Right atrium auricular region (tissue), 2 donors: ENCODE data around the gene VSTM2L. TPM values are rescaled to one million over a fixed set of nuclear protein-coding genes. Genes with fewer than 3 reads are reported as not detected.

Experiments
- DNase-seq: peaks from one replicate; pipeline ENCODE4 v3.0.0-alpha.2; 2019; ENCODE audit warnings: low spot score
- H3K27ac ChIP-seq, 2 donors: fragments of 200-600 bp; sonication (generic); 1 replicate in 1 of 2; 2 replicates in 1 of 2; pipeline ENCODE4 v1.5.1; 2016 to 2019
- H3K27me3 ChIP-seq, 2 donors: fragments of 200-600 bp; sonication (generic); one replicate each; pipeline versions ENCODE4 v1.5.1 to v1.6.0; 2017 to 2019
- H3K36me3 ChIP-seq: fragments of 200-600 bp; sonication (generic); one replicate; pipeline ENCODE4 v1.5.1; 2016
- H3K4me1 ChIP-seq, 2 donors: fragments of 200-600 bp; sonication (generic); one replicate each; pipeline versions ENCODE4 v1.5.1 to v1.6.0; 2017 to 2019
- H3K4me3 ChIP-seq, 2 donors: fragments of 200-600 bp; sonication (generic); 1 replicate in 1 of 2; 2 replicates in 1 of 2; pipeline ENCODE4 v1.5.1; 2017 to 2019; ENCODE audit warnings: mild to moderate bottlenecking in 1 of 2, moderate library complexity in 1 of 2
- H3K9me3 ChIP-seq, 2 donors: fragments of 200-600 bp; sonication (generic); one replicate each; pipeline ENCODE4 v1.5.1; 2019
- CTCF ChIP-seq, 2 donors: fragments of 200-600 bp; sonication (generic); IDR thresholded peaks; one replicate each; pipeline ENCODE4 v1.5.1; 2019; ENCODE audit warnings: antibody characterized with exemption in 2 of 2
- total RNA-seq, 2 donors: library from RNA; depleted of rRNA; stranded (reverse); fragments of >200 nt; gene quantifications; one replicate each; pipeline ENCODE4 v1.1.0, GENCODE V29; 2016

The VSTM2L gene
- total RNA-seq, 2 donors from 2014 or later: 97.4 to 303 TPM

DNA sequence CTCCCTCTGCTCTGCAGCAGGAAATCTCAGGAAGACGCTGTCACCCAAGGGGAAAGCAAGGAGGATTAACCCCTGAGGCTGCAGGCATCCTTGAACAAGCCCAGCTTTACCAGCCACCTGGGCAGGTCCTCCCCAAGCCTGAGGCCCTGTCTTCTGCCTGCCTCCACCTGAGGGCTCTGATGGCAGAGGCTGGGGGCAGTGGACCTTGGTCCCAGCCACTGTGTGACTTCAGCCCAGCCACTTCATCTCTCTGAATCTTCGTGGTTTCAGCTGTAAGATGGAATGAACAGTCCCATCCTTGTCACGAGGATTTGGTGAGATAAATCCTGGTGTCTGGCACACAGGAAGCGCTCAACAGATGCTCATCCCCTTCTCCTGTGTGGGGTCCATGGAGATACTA is 8.5 kb upstream of the VSTM2L start:
- no peak overlapping the region for H3K4me3 ChIP-seq
- peaks cover 0 to 22% of the 10 kb centered on the region in 2 donors for H3K4me1 ChIP-seq
- H3K36me3 ChIP-seq: no peaks in the 10 kb centered on the region
- no peak overlapping the region for H3K27ac ChIP-seq
- no peaks in the 10 kb centered on the region for H3K27me3 ChIP-seq
- no peak for DNase-seq
- H3K9me3 ChIP-seq: no peaks in the 10 kb centered on the region
- no peak for TF ChIP-seq CTCF (IDR thresholded peaks at IDR 0.05)

GRCh38 chr20:37895166-37895565 is 7.8 kb upstream of the VSTM2L start:
- Histone ChIP-seq H3K27ac (no peak overlapping the region), H3K9me3 (no peaks in the 10 kb centered on the region), H3K4me3 (no peak overlapping the region), H3K36me3 (no peaks in the 10 kb centered on the region), H3K27me3 (no peaks in the 10 kb centered on the region), H3K4me1 (peaks cover 0 to 22% of the 10 kb centered on the region in 2 donors)
- DNase-seq: no peak
- TF ChIP-seq CTCF (IDR thresholded peaks at IDR 0.05): no peak

DNA sequence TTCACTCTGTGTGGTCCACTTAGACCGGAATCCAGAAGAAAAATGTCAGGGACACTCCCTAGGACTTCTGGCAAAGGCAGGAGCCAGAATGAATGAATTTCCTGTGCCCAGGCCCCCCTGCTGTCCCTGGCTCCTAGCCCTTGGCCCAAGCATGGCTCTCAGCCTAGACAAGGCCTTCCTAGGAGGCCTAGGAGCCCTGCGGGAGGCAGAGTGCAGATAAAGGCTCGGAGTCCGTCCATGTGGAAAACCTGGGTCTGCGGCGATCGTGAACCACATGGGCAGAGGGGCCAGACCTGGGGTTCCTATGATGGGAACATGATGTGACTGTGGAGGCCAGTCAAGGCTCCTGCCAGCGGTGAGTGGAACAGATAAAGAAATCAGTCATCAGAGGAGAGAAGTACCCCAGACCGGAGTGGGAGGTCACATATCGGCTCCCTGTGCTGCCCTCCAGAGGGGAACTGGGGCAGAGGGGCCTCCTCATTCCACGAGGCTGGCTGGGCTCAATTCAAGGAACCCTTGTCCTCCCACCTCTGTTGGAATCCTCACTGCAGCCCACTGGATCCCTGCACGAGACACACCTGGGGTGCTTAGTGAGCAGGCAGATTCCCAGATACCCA is 5.9 kb upstream of the VSTM2L start:
- Histone ChIP-seq H3K27ac (peak overlapping the region; percentile 35 to 47), H3K36me3 (no peaks in the 10 kb centered on the region)
- no peak for DNase-seq

DNA sequence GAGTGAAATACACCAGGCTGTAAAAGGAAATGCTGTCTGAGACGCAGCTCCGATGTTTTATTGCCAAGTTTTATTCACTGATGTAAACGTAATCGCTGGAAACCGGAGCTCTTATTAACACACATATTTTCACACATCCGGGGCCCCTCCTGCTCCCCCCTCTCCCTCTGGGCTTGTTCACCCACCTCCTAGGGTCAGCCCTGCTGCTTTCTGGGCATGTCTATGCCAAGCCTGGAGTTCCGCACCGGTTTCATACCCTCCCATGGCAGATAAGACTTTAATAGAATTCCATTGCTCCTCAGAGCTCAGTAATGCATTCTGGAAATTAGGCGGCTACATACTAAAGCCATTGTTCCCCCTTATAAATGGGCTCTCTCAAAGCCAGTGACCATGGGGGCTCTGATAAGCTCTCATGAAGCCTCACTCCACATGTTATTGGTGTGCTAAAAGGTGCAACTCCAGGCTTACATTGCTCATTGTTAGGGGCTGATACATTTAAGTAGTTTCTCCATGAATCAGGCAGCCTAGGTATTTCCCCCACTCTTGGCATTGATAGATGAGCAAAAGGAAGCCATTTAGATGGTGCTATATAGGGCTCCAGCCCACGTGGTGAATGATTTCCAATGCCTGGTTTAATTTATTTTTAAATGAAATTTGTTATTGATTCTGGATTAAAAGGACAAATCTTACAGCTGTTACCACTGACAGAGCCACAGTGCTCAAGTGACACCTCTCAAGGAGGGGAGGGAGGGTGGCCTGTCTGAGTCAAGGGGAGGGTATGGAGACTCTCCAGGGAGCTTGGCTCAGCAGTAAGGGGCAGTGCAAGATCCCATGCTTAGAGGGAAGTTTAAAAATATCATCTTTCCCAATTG is 4.5 kb upstream of the VSTM2L start:
- H3K4me1 ChIP-seq: peaks cover 0 to 38% of the 10 kb centered on the region in 2 donors
- no peaks in the 10 kb centered on the region for H3K9me3 ChIP-seq
- no peak for DNase-seq
- no peaks in the 10 kb centered on the region for H3K36me3 ChIP-seq
- peaks cover 0 to 6% of the 10 kb centered on the region in 2 donors for H3K27me3 ChIP-seq
- H3K4me3 ChIP-seq: no peak overlapping the region
- peak overlapping the region in 1 of 2 donors; percentile 41 for H3K27ac ChIP-seq
- no peak for TF ChIP-seq CTCF (IDR thresholded peaks at IDR 0.05)

More for the DNA sequence above, 5.9 kb upstream of the VSTM2L start:
- Histone ChIP-seq H3K4me1 (peaks cover 0 to 25% of the 10 kb centered on the region in 2 donors), H3K4me3 (no peak overlapping the region), H3K27me3 (no peaks in the 10 kb centered on the region), H3K9me3 (no peaks in the 10 kb centered on the region)
- peak in 1 of 2 donors; percentile 57 for TF ChIP-seq CTCF (IDR thresholded peaks at IDR 0.05)

- peaks cover 0 to 7% of the 10 kb centered on the region in 2 donors for H3K27me3 ChIP-seq
- H3K4me3 ChIP-seq: no peak overlapping the region
- no peaks in the 10 kb centered on the region for H3K9me3 ChIP-seq
- no peak overlapping the region for H3K27ac ChIP-seq
- TF ChIP-seq CTCF (IDR thresholded peaks at IDR 0.05): no peak
- no peaks in the 10 kb centered on the region for H3K36me3 ChIP-seq
- peaks cover 0 to 38% of the 10 kb centered on the region in 2 donors for H3K4me1 ChIP-seq
- DNase-seq: no peak
Observed at GRCh38 chr20:37899105-37900045, 3.6 kb upstream of the VSTM2L start.
